Measurements from ENCODE around the gene SNAP23.
"Not testable (repeated sequence)": the region's sequence is repeated elsewhere in the genome, so short reads cannot be mapped to it uniquely, and the experiment has no call there.

SNAP23 gene

DNA sequence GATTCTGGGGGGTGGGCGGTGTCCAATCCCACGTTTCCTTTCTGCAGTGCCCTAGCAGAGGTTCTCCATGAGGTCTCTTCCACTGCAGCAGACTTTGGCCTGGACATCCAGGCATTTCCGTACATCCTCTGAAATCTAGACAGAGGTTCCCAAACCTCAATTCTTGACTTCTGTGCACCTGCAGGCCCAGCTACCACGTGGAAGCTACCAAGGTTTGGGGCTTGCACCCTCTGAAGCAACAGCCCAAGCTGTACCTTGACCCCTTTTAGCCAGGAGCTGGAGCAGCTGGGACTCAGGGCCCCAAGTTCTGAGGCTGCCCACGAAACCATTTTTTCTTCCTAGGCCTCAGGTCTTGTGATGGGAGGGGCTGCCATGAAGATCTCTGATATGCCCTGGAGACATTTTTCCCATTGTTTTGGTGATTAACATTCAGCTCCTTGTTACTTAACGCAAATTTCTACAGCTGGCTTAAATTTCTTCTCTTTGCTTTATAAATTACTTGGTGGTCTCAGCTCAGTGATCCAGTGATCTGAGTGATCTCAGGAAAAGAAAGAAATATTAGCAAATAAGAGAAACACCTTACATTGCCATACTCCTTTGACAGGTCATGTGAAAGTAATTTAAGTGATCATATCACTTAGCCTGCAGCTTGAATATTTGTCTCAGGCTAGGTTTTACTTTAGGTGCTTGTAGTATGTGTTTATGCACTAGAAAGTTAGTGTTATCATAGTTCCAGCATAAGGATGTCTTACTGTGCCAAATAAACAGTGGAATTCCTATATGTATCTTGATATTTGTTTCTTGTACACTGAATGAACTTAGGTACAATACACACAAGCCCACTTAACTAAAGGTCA, 3.0 kb downstream of the SNAP23 start:
- DNase-seq (ENCODE audit: low spot score): no peak

DNA sequence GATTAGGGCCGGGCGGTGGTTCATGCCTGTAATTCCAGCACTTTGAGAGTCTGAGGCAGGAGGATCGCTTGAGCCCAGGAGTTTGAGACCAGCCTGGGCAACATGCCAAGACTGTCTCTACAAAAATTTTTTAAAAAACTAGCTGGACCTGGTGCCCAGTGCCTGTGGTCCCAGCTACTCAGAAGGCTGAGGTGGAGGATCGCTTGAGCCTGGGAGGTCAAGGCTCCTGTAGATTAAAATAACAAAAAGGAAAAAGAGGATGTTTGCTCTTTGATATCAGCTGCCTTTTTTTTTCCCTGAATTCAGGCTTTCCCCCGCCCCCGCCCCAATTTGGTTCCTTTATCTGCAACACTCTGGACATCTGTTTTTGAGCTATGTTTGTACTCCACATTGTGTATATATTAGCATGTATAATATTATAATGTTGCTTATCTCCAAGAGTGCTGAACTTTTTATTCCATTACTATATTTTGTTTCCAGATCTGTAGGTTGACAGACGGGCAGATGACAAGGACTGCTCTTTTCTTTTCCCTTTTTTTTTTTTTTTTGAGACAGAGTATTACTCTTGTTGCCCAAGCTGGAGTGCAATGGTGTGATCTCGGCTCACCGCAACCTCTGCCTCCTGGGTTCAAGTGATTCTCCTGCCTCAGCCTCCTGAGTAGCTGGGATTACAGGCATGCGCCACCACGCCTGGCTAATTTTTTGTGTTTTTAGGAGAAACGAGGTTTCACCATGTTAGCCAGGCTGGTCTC, 4.6 kb downstream of the SNAP23 start:
- no peak for DNase-seq (ENCODE audit: low spot score)

DNA sequence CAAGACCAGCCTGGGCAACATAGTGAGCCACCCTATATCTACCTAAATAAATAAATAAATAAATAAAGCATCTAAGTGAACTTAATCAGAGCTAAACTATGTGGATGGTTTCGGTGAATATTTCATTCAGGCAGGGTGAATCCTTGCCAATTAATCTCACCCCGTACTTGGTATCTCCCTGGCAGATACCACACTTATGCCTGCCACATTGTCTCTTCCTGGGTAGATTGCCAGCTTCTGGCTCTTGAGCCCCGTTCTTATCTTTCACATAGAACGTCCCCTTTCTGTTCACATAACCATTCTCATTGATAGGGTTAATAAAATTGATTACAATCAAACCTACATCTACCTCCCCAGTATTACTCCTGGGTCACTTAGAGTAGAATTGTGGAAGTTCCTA, 7.0 kb downstream of the SNAP23 start:
- DNase-seq (ENCODE audit: low spot score): no peak

DNA sequence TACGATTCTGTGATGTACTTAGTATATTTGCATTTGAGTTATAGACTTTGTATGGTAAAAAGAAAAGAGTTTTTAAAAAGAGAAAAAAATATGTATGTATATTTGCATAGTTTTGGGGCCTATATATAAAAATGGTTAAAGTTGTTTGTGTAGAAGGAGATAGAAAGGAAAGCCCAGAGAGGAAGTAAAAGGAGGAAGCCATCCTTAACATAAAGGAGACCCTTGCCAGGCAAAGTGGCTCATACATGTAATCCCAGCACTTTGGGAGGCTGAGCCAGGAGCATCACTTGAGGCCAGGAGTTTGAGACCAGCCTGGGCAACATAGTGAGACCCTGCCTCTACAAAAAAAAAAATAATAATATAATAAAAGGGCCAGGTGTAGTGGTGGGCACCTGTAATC, 8.4 kb downstream of the SNAP23 start:
- no peak for DNase-seq (ENCODE audit: low spot score)

DNA sequence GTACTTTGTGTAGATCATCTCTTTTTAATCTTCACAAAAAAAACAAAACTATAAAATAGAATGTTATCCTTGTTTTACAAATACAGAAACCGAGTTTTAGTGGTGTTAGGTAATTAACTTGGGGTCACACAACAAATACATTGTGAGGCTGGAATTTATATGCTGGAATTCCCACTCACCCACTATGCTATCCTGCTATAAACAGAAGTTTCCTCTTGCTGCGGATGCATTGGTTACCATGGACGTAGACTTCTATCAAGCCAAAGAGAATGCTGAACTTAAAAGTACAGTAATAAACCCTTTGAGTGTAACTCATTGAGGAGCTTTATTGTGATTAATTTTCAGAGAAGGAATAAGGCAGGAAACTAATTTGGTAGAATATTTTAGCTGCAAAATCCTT, 9.2 kb downstream of the SNAP23 start:
- DNase-seq (ENCODE audit: low spot score): no peak

DNA sequence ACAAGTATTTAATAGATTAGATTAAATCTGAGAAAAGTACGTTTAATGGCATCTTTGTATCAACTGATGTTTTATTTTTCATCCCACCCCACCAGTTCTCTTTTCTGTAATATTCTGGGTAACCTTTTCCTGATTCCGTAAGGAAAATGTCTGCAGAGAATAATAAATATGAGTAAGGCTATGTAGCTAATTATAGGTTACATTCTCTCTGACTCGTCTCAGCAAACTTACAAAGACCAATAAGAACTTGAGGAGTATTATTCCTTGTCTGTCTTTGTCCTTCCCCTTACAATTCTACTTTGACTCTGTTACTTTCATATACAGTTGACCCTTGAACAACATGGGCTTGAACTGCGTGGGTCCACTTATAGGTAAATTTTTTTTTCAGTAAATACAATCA, 12.1 kb downstream of the SNAP23 start:
- no peak for DNase-seq (ENCODE audit: low spot score)

DNA sequence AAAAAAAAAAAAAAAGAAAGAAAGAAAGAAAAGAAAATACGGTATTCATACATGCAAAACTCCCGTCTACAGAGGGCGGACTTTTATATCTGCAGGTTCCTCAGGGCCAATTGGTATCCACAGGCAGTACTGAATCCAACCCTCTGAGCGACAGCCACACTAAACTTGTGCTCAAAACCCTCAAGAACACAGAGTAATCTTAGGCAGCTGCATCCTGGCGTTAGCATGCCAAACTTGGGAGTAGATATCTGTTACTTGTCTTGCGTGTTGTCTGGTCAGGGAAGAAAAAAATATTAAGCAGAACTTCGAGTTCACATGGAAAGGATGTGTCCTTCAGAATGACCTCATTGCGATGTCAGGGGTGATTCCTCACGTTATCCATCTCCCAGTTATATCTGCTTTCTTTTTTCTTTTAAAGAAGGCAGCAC, 12.8 kb downstream of the SNAP23 start:
- DNase-seq (ENCODE audit: low spot score): no peak

DNA sequence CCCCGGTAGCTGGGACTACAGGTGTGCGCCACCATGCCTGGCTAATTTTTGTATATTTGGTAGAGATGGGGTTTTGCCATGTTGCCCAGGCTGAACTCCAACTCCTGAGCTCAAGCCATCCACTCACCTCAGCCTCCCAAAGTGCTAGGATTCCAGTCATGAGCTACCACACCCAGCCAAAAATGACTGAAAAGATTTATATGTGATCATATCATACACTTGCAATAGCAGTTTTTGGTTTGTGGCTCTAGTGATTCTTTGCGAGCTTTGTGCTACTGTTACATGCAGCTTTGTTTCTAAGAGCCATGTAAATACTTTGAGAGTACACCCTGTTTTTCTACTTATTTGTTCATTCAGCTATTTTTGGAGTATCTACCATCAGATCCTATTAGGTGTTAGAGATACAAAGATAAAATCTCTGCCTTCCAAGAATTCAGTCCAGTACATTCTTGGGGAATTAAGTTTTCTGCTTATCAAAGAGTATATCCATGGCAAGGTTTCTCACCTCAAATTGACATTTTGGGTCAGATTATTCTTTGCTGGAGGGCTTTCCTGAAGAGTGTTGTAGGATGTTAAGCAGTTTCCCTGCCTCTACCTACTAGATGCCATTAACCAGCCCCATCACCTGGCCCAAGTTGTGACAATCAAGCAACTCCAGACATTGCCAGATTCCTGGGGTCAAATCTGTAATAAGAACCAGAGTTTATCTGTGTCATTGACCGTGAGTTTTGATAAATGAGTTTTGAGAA, 15.0 kb downstream of the SNAP23 start:
- no peak for DNase-seq (ENCODE audit: low spot score)

DNA sequence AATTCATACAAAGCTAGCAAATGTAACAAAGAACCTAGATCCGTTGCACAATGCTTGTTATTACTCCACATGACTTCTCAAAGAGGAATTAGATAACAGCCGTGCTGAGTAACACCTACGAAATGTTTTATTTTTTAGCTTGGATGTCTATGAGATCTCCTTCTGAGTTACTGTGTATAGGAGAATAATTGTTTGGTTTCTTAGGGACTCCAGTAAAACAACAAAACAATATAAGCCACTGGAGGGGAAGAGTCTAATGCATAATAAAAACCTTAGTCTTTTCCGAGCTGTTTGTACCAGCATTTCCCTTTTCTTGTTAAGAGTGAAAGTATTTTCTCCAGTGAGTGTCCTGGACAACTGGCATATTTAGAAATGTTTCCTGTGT, 15.6 kb downstream of the SNAP23 start:
- peak; percentile 51 for DNase-seq (ENCODE audit: low spot score)

DNA sequence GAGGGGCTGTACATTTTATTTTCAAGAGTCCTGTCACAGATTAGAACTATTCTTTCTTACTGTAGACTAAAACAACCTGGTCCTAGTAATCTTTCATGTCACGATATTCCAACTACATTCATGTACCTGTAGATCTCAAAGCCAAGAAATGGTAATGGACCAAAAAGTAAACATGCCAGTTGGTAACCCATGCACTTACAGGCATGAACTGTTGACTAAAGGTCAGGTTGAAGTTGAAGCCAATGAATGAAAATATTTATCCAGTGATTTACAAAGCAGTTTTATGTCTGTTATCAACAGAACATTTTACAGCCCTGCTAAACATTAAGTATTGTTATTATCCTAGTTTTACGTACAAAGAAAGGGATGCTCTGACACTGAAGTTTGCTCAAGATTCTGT, 27.9 kb downstream of the SNAP23 start:
- DNase-seq (ENCODE audit: low spot score): no peak

DNA sequence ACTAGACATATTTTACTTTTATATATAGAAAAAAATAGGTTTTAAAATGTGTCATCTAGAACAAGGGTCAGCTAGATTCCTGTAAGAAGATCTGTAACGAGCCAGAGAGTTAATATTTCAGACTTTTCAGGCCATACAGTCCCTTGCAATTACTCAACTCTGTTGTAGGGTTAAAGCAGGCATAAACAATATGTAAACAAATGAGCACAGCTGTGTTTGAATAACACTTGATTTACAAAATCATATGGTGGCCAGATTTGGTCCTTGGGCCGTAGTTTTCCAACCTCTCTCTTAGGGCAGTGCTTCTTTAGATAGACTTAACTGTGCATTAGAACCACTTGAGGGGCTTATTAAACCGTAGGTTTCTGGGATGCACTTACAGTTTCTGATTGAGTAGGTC, 33.5 kb downstream of the SNAP23 start:
- DNase-seq (ENCODE audit: low spot score): no peak

DNA sequence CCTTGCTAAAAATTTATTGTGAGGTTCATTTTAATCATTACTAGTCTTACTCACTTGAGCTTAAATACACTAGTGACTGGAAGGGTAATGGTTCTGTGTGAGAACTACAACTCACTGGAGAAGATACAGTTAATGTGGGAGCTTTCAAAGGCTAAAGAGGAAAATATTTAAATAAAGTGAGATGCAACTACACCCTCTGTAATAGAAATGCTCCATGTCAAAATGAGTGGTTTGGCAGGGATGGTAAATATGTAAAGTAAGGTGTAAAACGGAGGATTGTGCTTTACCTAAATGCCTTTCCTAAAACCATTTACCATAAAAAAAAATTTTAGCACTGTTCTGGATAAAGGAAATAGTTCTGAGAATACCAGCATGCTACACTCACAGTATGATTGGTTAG, 37.8 kb downstream of the SNAP23 start:
- DNase-seq (ENCODE audit: low spot score): no peak

DNA sequence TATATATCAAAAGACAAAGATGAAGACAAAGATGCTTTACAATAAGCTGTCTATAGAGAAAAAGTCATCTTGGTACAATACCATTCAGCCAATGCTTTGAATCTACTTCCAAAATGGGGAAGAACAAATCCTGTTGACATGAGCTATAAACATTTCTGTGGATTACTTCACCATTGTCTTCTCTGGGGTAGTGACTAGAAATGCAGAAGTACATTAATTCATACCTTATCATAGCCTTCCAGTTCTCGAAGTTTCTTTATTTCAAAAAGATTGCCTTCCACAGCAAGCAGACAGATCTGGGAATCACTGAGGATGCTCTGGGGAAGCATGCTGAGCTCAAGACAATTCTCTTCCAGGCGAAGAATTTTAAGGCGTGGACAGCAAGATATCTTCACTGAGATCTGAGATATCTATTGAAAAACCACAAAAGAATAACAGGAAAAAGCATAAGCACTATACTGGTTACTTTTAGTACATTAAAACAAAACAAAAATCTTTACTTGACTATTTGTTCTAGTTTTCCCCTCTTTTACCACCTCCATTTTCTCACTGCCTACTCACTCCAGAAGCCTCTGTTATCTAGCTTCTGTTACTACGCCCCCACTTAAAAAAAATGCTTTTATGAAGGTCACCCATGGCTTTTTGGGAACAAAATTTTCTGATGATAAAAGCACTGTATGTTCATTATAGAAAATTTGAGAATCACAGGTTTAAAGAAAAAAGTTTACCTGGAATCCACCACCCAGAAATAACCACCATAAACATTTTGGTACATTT, 49.6 kb downstream of the SNAP23 start:
- no peak for DNase-seq (ENCODE audit: low spot score)

DNA sequence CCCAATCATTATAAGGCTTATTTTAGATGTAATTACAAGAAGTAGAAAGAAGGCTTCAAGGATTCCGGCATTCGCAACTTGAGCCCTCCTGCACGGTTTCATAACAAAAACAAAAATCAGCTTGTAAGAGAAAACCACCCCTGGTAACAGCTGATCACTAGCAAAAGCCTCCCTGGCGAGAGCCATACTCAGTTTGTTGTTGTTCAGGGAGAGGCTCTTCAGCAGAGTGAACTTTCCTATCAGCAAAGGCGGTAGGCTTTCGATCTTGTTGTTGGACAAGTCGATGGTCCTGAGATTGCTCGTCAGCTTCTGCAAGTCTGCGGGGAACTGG, 52.4 kb downstream of the SNAP23 start:
- DNase-seq (ENCODE audit: low spot score): peak; percentile 25

DNA sequence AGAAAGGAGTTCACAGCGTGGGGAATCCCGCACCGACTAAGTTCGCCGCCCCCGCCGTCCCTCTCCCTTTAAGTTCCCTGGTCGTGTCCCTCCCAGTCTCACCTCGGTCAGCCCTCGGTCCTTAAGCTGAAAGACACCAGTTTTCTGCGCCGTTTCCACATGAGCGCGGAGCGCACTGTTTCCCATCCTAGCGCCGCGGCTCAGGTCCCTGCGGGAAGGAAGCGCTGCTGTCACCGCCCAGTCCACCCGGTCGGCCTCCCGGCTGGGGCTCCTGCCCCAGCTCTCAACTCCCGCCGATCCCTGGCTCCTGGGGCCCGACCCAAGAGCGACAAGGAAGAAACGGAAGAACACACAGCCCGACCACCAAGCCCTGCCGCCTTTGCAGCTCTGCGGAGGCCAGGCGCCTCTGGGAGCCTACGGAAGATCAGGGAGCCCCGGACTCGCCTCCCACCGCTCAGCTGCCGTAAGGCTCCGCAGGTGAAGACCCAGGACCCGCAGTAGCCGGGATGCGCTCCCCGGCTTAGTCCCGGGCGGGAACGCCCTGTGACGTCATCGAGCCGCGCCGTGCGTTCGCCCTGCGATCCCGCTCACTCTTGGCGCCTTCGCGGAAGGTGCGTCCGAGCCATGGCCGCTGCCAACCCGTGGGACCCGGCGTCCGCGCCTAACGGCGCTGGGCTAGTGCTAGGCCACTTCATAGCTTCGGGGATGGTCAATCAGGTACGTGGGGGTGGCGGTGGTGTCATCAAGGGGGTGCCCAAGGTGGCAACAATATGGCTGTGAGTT, 53.0 kb downstream of the SNAP23 start, which contains the start of the genes HAUS2 and LRRC57:
Gene HAUS2 (plus strand): TSS at position 590 of the 783 bp plus-strand sequence. CDS start 35 bp downstream, at position 625.
Gene LRRC57 (minus strand): TSS at position 545 of the 783 bp plus-strand sequence. CDS start 359 bp downstream, at position 186.
- peak; percentile 91 for DNase-seq (ENCODE audit: low spot score)

DNA sequence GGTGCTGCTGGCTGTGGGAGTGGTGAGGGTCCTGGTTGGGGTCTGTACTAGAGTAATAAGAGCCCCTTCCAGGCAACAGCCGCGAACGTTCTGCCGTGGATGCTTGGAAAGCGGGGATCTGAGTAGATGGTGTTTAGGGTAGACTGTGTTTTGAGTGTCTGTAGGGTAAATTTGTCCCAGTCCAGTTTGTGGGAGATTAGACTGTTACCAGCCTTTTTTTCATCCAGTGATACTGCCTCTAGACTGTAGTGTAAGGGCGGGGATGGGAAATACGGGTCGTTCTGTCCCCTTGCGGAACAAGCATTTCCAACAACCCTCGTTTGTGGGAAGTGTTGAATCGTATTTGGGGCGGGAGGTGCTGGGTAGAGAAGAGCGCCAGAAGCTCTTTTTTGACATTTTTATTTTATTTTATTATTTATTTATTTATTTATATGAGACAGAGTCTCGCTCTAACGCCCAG, 53.6 kb downstream of the SNAP23 start:
- DNase-seq (ENCODE audit: low spot score): peak; percentile 20

DNA sequence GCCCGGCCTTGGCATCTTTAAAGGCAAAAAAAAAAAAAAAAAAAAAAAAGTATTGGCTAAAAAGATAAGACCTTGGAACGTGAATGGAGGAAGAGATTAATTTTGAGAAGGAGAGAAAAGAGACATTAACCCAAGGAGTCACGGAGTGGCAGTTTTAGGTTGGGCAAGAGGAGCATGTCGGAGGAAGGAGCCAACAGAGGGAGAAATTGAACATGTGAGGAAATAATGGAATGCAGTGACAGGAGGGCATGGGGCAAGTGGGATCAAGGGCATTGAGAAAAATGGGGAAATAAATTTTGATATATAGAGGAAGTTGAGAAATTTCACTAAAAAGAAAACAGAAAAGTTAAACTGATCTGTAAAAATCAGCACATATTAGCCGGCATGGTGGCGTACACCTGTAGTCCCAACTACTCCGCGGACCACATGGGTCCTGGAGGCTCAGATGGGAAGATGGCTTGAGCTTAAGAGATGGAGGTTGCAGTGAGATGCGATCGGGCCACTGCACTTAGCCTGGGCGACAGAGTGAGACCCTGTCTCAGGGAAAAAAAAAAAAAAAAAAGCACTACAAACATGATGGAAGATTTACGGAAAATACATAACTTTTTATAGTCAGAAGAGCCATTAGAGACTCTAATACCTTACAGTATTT, 54.4 kb downstream of the SNAP23 start:
- no peak for DNase-seq (ENCODE audit: low spot score)

DNA sequence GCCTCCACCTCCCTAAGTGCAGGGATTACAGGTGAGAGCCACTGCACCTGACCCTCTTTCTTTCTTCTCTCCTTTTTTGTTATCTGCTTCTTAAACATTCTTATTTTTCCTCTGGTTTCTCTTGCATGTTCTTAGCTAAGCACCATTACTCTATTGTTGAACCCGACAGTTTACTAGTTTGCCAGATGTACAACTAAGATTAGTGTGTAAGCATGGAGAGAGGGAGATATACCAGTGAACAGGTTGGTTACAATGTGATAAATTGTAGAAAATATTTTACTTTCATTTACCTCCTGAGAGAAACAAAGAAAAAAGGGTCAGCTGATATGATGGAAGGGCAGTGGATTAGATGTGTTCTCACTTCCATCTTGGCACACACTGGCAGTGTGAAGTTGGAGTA, 58.1 kb downstream of the SNAP23 start:
- DNase-seq (ENCODE audit: low spot score): no peak

DNA sequence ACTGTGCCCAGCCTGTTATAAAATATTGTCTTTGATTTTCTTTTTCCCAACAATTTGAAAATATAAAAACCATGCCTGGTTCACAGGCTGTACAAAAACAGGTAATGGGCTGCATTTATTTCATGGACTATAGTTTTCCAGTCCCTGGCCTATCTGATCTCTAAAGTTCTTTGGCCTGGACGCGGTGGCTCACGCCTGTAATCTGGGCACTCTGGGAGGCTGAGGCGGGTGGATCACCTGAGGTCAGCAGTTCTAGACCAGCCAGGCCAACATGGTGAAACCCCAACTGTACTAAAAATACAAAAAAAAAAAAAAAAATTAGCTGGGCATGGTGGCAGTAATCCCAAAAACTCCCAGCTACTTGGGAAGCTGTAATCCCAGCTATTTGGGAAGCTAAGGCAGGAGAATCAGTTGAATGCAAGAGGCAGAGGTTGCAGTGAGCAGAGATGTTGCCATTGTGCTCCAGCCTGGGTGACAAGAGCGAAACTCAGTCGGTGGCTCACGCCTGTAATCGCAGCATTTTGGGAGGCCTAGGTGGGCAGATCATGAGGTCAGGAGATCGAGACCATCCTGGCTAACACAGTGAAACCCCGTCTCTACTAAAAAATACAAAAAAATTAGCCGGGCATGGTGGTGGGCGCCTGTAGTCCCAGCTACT, 61.2 kb downstream of the SNAP23 start:
- not testable (repeated sequence) for DNase-seq (ENCODE audit: low spot score)

DNA sequence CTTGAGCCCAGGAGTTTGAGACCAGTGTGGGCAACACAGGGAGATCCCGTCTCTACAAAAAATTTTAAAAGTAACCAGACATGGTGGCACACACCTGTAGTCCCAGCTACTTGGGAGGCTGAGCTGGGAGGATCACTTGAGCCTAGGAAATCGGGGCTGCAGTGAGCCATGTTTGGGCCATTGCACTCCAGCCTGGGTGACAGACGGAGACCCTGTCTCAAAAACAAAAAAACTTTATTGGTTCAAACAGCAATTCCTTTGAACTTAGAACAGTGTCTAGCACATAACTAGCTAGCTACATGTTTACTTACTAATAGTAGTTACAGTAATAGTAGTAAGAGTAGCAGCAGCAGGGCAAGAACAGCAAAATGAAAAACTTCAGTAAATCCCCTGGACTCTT, 63.3 kb downstream of the SNAP23 start:
- DNase-seq (ENCODE audit: low spot score): no peak
